Measurements from ENCODE around the gene OXT. TPM values are rescaled to one million over a fixed set of nuclear protein-coding genes. Genes with fewer than 3 reads are reported as not detected.

OXT gene
- total and polyA plus RNA-seq, 2 donors (not counting 3 experiments of a cell fraction or from before 2014, with no cell fraction given), result not detected

- ChIA-PET POLR2A (no interaction called here), CTCF (interaction anchor here (1.0 to 1.3 kb wide), 2 partner anchors 10 to 24 kb away, joined by 4 to 6 read pairs; no protein-coding TSS in a partner anchor)
- Histone ChIP-seq H3K27me3 (ENCODE audit: control insufficient read depth in 2 of 2, insufficient read depth in 2 of 2, low read length in 2 of 2) (peaks cover 22 to 31% of the 10 kb centered on the region in 2 experiments), H3K9me3 (replicated peaks; ENCODE audit: control insufficient read depth, insufficient read depth, low read length) (no peaks in the 10 kb centered on the region), H3K79me2 (ENCODE audit: control insufficient read depth, insufficient read depth, low read length) (no peaks in the 10 kb centered on the region), H3K27ac (ENCODE audit: insufficient read depth, low read depth, low read length) (no peak overlapping the region), H3K9me1 (replicated peaks; ENCODE audit: control insufficient read depth, extremely low read depth, insufficient read depth, low read length) (no peaks in the 10 kb centered on the region), H3K4me1 (ENCODE audit: control insufficient read depth, extremely low read depth, insufficient read depth, low read length) (no peaks in the 10 kb centered on the region), H2AFZ (ENCODE audit: low read depth, low read length) (no peak overlapping the region), H3K4me3 (replicated peaks in 1 of 3; ENCODE audit: insufficient read depth in 1 of 3, low read depth in 1 of 3, low read length in 3 of 3) (no peak overlapping the region), H4K20me1 (replicated peaks; ENCODE audit: control insufficient read depth, extremely low read depth, insufficient read depth, low read length) (no peaks in the 10 kb centered on the region), H3K9ac (replicated peaks; ENCODE audit: extremely low read depth, insufficient read depth, low read length) (no peak overlapping the region), H3K4me2 (ENCODE audit: insufficient read depth, low read length) (no peak overlapping the region), H3K36me3 (ENCODE audit: control insufficient read depth in 2 of 2, extremely low read depth in 1 of 2, insufficient read depth in 2 of 2, low read length in 2 of 2) (no peaks in the 10 kb centered on the region)
- BruUV-seq (replicated peaks), result no TSS peak
- dilution Hi-C loops (cut with MboI; ENCODE audit: extremely low pct_ligation_motif_present, low sequenced_read_pairs), result no loop called here
- DNase-seq (ENCODE audit: low read depth, low spot score) (no peak), FAIRE-seq (no peak)
- TF ChIP-seq, protein P1, sequence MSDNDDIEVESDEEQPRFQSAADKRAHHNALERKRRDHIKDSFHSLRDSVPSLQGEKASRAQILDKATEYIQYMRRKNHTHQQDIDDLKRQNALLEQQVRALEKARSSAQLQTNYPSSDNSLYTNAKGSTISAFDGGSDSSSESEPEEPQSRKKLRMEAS (IDR thresholded peaks at IDR 0.05; ENCODE audit: insufficient read depth, insufficient read length), result no peak
- TF ChIP-seq POLR2A (IDR thresholded peaks at IDR 0.05; ENCODE audit: low read depth, low read length), result no peak
- no peak for TF ChIP-seq MYC (IDR thresholded peaks at IDR 0.05; ENCODE audit: low read depth, low read length)
- TF ChIP-seq POLR2AphosphoS5 (IDR thresholded peaks at IDR 0.05; ENCODE audit: insufficient read depth, low read depth, low read length), result no peak
- TF ChIP-seq FOS (IDR thresholded peaks at IDR 0.05; ENCODE audit: borderline replicate concordance, insufficient read depth, low read length), result no peak
- TF ChIP-seq EZH2 (IDR thresholded peaks at IDR 0.05; ENCODE audit: borderline replicate concordance, low read depth, low read length, severe bottlenecking), result no peak
- TF ChIP-seq CTCF (IDR thresholded peaks at IDR 0.05; ENCODE audit: extremely low read depth in 1 of 2, insufficient read depth in 1 of 2, low read depth in 1 of 2, low read length in 2 of 2), result no peak
- TF ChIP-seq GATA2 (IDR thresholded peaks at IDR 0.05; ENCODE audit: insufficient read depth, insufficient read length, low read depth, low read length), result no peak
- TF ChIP-seq JUN (IDR thresholded peaks at IDR 0.05; ENCODE audit: borderline replicate concordance, insufficient read depth, insufficient read length, low read depth), result no peak
- intact Hi-C loops (cut with micrococcal nuclease), result no loop called here
These were observed 6.3 kb downstream of the OXT start for GRCh38 chr20:3077618-3078134.

All from endothelial cell of umbilical vein (primary cell).